HCT116 (cell line): ENCODE results near the gene TRIM37. TPM values are rescaled to one million over a fixed set of nuclear protein-coding genes. Genes with fewer than 3 reads are reported as not detected.

ENCODE experiments used
- ATAC-seq: fragments of 200-7000 bp; cut with Tn5 transposase; 2 replicates; pipeline ENCODE4 v1.9.1; 2020; ENCODE audit warnings: mild to moderate bottlenecking, moderate library complexity
- BruUV-seq: library from RNA; stranded (reverse); fragments of 400-500 nt; replicated peaks from 2 replicates; lab custom pipeline; 2021; lab: Mats Ljungman, UMichigan
- CTCF ChIA-PET: fragments of 300-600 bp; sonication (Branson Sonifier 250); formaldehyde crosslinking; loops from one replicate; lab custom pipeline; 2021; ENCODE audit warnings: antibody characterized with exemption; lab: Charles Lee
- POLR2A ChIA-PET: fragments of 300-600, 350-600 bp; sonication (Branson Sonifier 250); formaldehyde crosslinking; loops from one replicate; lab custom pipeline; 2021; ENCODE audit warnings: antibody characterized with exemption; lab: Charles Lee
- RAD21 ChIA-PET, 2 experiments: fragments of 300-600 bp; sonication (Branson Sonifier 250); formaldehyde crosslinking; loops; one replicate each; lab custom pipeline; 2023; ENCODE audit warnings: low total read pairs in 2 of 2; ENCODE audit not compliant: uncharacterized antibody in 2 of 2, unreplicated experiment in 2 of 2, low non-redundant PET in 1 of 2; lab: Charles Lee
- DNase-seq: peaks from one replicate; pipeline ENCODE4 v3.0.0-alpha.2; 2010; ENCODE audit warnings: low read depth, low spot score
- H2AFZ ChIP-seq: fragments of 200-600 bp; shearing (Covaris generic), sonication (generic); 2 replicates; pipeline ENCODE4 v1.6.1; 2017; ENCODE audit warnings: low read depth, mixed run types, mixed read lengths, antibody characterized with exemption, low read length; ENCODE audit not compliant: poor library complexity, severe bottlenecking
- H3K27ac ChIP-seq: 2 replicates; pipeline ENCODE4 v1.5.1; 2012; ENCODE audit warnings: low read depth, low read length
- H3K27me3 ChIP-seq: fragments of 200-600 bp; sonication (generic); 2 replicates; pipeline ENCODE4 v1.6.1; 2016; ENCODE audit warnings: mixed run types, low read length, mixed read lengths; ENCODE audit not compliant: insufficient read depth
- H3K36me3 ChIP-seq, 2 experiments: fragments of 200-500 bp in 1 of 2; fragments of 200-600 bp in 1 of 2; sonication (Bioruptor generic) in 1 of 2; sonication (generic) in 1 of 2; 2 replicates each; pipeline versions ENCODE4 v1.5.1 to v1.6.1; 2014 to 2016; ENCODE audit warnings: low read length in 2 of 2, inconsistent platforms in 1 of 2, mixed read lengths in 1 of 2, mixed run types in 1 of 2; ENCODE audit not compliant: insufficient read depth in 2 of 2, control insufficient read depth in 1 of 2
- H3K4me1 ChIP-seq, 2 experiments: fragments of 200-600 bp in 1 of 2; sonication (generic) in 1 of 2; 2 replicates each; pipeline versions ENCODE4 v1.5.1 to v1.6.1; 2012 to 2017; ENCODE audit warnings: low read length in 2 of 2, inconsistent platforms in 1 of 2, mild to moderate bottlenecking in 1 of 2, mixed read lengths in 1 of 2, mixed run types in 1 of 2, moderate library complexity in 1 of 2; ENCODE audit not compliant: insufficient read depth in 2 of 2, control insufficient read depth in 1 of 2
- H3K4me2 ChIP-seq: fragments of 200-600 bp; sonication (generic); 2 replicates; pipeline ENCODE4 v1.6.1; 2017; ENCODE audit warnings: mixed run types, low read length, mixed read lengths
- H3K4me3 ChIP-seq, 2 experiments: fragments of 200-600 bp in 1 of 2; sonication (generic) in 1 of 2; replicated peaks in 1 of 2; 2 replicates each; pipeline ENCODE4 v1.5.1; 2011 to 2016; ENCODE audit warnings: low read length in 2 of 2, control low read depth in 1 of 2, low read depth in 1 of 2, mild to moderate bottlenecking in 1 of 2, mixed read lengths in 1 of 2, mixed run types in 1 of 2
- H3K79me2 ChIP-seq: fragments of 200-600 bp; sonication (generic); 2 replicates; pipeline ENCODE4 v1.6.1; 2017; ENCODE audit warnings: mild to moderate bottlenecking, mixed run types, low read length, moderate library complexity, mixed read lengths; ENCODE audit not compliant: insufficient read depth
- H3K9ac ChIP-seq: fragments of 200-600 bp; sonication (generic); 2 replicates; pipeline ENCODE4 v1.6.1; 2016; ENCODE audit warnings: low read length, mixed read lengths
- H3K9me2 ChIP-seq: fragments of 200-600 bp; sonication (generic), shearing (Covaris generic); 2 replicates; pipeline ENCODE4 v1.6.1; 2017; ENCODE audit warnings: mixed run types, mild to moderate bottlenecking, moderate library complexity; ENCODE audit not compliant: insufficient read depth
- H3K9me3 ChIP-seq, 2 experiments: fragments of 200-500 bp in 1 of 2; fragments of 200-600 bp in 1 of 2; sonication (Bioruptor generic) in 1 of 2; sonication (generic) in 1 of 2; 2 replicates each; pipeline ENCODE4 v1.6.1; 2014 to 2017; ENCODE audit warnings: low read length in 2 of 2, mixed read lengths in 2 of 2, inconsistent platforms in 1 of 2, low read depth in 1 of 2, mild to moderate bottlenecking in 1 of 2, mixed run types in 1 of 2, moderate library complexity in 1 of 2; ENCODE audit not compliant: control insufficient read depth in 1 of 2, insufficient read depth in 1 of 2
- H4K20me1 ChIP-seq: fragments of 200-600 bp; sonication (generic), shearing (Covaris generic); 2 replicates; pipeline ENCODE4 v1.6.1; 2017; ENCODE audit warnings: mixed run types, mild to moderate bottlenecking, moderate library complexity; ENCODE audit not compliant: insufficient read depth
- CEBPB ChIP-seq: IDR thresholded peaks from 2 replicates; pipeline ENCODE4 v1.6.1; 2012; ENCODE audit warnings: low read depth
- ELF1 ChIP-seq: IDR thresholded peaks from 2 replicates; pipeline ENCODE4 v1.6.1; 2012; ENCODE audit warnings: low read depth, borderline replicate concordance
- EZH2 ChIP-seq: fragments of 200-600 bp; sonication (generic); IDR thresholded peaks from 2 replicates; pipeline ENCODE4 v1.6.1; 2017; ENCODE audit warnings: antibody characterized with exemption, mixed run types
- EZH2phosphoT487 ChIP-seq: fragments of 200-600 bp; IDR thresholded peaks from 2 replicates; pipeline ENCODE4 v1.6.1; 2018; ENCODE audit warnings: antibody characterized with exemption, borderline replicate concordance
- FOSL1 ChIP-seq: IDR thresholded peaks from 2 replicates; pipeline ENCODE4 v1.6.1; 2012; ENCODE audit warnings: low read depth
- JUND ChIP-seq: IDR thresholded peaks from 2 replicates; pipeline ENCODE4 v1.6.1; 2012
- POLR2A ChIP-seq: IDR thresholded peaks from 2 replicates; pipeline ENCODE4 v1.7.0; 2011; ENCODE audit warnings: borderline replicate concordance; ENCODE audit not compliant: insufficient read depth, insufficient read length; ENCODE audit errors: extremely low read depth
- POLR2AphosphoS5 ChIP-seq: IDR thresholded peaks from 2 replicates; pipeline ENCODE4 v1.6.1; 2011; ENCODE audit warnings: mild to moderate bottlenecking, low read depth, low read length, moderate library complexity
- SIN3A ChIP-seq: IDR thresholded peaks from 2 replicates; pipeline ENCODE4 v1.6.1; 2012; ENCODE audit warnings: low read depth
- SP1 ChIP-seq: IDR thresholded peaks from 2 replicates; pipeline ENCODE4 v1.6.1; 2012; ENCODE audit warnings: low read depth
- SRF ChIP-seq: IDR thresholded peaks from 2 replicates; pipeline ENCODE4 v1.6.1; 2012; ENCODE audit warnings: low read depth
- ZBTB33 ChIP-seq: IDR thresholded peaks from 2 replicates; pipeline ENCODE4 v1.6.1; 2011; ENCODE audit warnings: mild to moderate bottlenecking, low read length, moderate library complexity; ENCODE audit not compliant: insufficient replicate concordance; ENCODE audit errors: extremely low read depth
- ZFX ChIP-seq: fragments of 450-650 bp; IDR thresholded peaks from 2 replicates; pipeline ENCODE4 v1.6.1; 2017
- intact Hi-C: fragments of 100-400 bp; cut with micrococcal nuclease; formaldehyde crosslinking; loops from 2 replicates; pipeline ENCODE4 v1.10.0; 2022
- total RNA-seq: library from RNA; stranded (reverse); gene quantifications from one replicate; pipeline ENCODE4 v1.2.1, GENCODE V29; 2021; ENCODE audit not compliant: unreplicated experiment
- TF ChIP-seq, protein P1 (sequence below), 3 experiments: fragments of 200-600 bp in 1 of 3; sonication (generic) in 1 of 3; IDR thresholded peaks in 2 of 3; conservative IDR thresholded peaks in 1 of 3; 2 replicates each; pipeline ENCODE4 v1.5.1; 2012 to 2017; ENCODE audit warnings: low read depth in 2 of 3, low read length in 2 of 3, antibody characterized with exemption in 1 of 3, borderline replicate concordance in 1 of 3, control low read depth in 1 of 3, mild to moderate bottlenecking in 1 of 3, mixed read lengths in 1 of 3, mixed run types in 1 of 3, moderate library complexity in 1 of 3; ENCODE audit not compliant: insufficient read depth in 1 of 3
- TF ChIP-seq, protein P2 (sequence below): IDR thresholded peaks from 2 replicates; pipeline ENCODE4 v1.6.1; 2012; ENCODE audit warnings: low read depth

TRIM37 gene
- total RNA-seq, 1 experiment from 2014 or later = 55.7 TPM

- H3K9ac ChIP-seq = no peak overlapping the region
- CTCF ChIA-PET = no interaction called here
- RAD21 ChIA-PET = no interaction called here
- H3K9me3 ChIP-seq = no peaks in the 10 kb centered on the region
- no TSS peak for BruUV-seq
- intact Hi-C loops = no loop called here
- no peak overlapping the region for H3K4me3 ChIP-seq
- no peaks in the 10 kb centered on the region for H3K4me1 ChIP-seq
- POLR2A ChIA-PET = no interaction called here
- H2AFZ ChIP-seq = no peak overlapping the region
- H3K9me2 ChIP-seq = no peaks in the 10 kb centered on the region
- H3K79me2 ChIP-seq = no peaks in the 10 kb centered on the region
- DNase-seq = no peak
- H3K27ac ChIP-seq = no peak overlapping the region
- H3K36me3 ChIP-seq = peaks cover 43 to 45% of the 10 kb centered on the region in 2 experiments
- H4K20me1 ChIP-seq = no peaks in the 10 kb centered on the region
- H3K27me3 ChIP-seq = no peaks in the 10 kb centered on the region
- TF ChIP-seq SP1 = no peak
- TF ChIP-seq, all 23 proteins: peak for 0
- H3K4me2 ChIP-seq = no peak overlapping the region
- ATAC-seq = no peak
These were observed 32.2 kb downstream of the TRIM37 start for GRCh38 chr17:59074494-59074893.

DNA sequence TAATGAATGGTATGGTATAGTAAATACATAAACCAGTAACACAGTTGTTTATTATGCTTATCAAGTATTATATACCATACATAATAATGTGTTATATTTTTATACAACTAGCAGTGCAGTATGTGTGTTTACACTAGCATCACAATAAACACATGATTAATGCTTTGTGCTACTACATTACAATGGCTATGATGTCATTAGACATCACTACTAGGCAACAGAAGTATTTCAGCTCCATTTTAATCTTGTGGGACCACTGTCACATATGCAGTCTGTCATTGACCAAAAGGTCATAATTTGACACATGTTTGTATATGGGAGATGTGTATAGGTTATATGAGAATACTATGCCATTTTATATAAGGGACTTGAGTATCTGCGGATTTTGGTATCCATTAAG is 32.7 kb downstream of the TRIM37 start:
- intact Hi-C loops = no loop called here
- no peaks in the 10 kb centered on the region for H4K20me1 ChIP-seq
- no peaks in the 10 kb centered on the region for H3K9me3 ChIP-seq
- POLR2A ChIA-PET = no interaction called here
- no peaks in the 10 kb centered on the region for H3K9me2 ChIP-seq
- H3K4me2 ChIP-seq = no peak overlapping the region
- H3K36me3 ChIP-seq = peaks cover 41 to 43% of the 10 kb centered on the region in 2 experiments
- no peak overlapping the region for H3K4me3 ChIP-seq
- no peaks in the 10 kb centered on the region for H3K4me1 ChIP-seq
- TF ChIP-seq, protein P1, sequence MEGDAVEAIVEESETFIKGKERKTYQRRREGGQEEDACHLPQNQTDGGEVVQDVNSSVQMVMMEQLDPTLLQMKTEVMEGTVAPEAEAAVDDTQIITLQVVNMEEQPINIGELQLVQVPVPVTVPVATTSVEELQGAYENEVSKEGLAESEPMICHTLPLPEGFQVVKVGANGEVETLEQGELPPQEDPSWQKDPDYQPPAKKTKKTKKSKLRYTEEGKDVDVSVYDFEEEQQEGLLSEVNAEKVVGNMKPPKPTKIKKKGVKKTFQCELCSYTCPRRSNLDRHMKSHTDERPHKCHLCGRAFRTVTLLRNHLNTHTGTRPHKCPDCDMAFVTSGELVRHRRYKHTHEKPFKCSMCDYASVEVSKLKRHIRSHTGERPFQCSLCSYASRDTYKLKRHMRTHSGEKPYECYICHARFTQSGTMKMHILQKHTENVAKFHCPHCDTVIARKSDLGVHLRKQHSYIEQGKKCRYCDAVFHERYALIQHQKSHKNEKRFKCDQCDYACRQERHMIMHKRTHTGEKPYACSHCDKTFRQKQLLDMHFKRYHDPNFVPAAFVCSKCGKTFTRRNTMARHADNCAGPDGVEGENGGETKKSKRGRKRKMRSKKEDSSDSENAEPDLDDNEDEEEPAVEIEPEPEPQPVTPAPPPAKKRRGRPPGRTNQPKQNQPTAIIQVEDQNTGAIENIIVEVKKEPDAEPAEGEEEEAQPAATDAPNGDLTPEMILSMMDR (IDR thresholded peaks at IDR 0.05 in 2 of 3, conservative IDR thresholded peaks at IDR 0.05 in 1 of 3; ENCODE audit: borderline replicate concordance in 1 of 3, insufficient read depth in 1 of 3, low read depth in 2 of 3, low read length in 2 of 3) = no peak
- TF ChIP-seq EZH2phosphoT487 = no peak
- no peak for TF ChIP-seq POLR2A
- TF ChIP-seq, protein P2, sequence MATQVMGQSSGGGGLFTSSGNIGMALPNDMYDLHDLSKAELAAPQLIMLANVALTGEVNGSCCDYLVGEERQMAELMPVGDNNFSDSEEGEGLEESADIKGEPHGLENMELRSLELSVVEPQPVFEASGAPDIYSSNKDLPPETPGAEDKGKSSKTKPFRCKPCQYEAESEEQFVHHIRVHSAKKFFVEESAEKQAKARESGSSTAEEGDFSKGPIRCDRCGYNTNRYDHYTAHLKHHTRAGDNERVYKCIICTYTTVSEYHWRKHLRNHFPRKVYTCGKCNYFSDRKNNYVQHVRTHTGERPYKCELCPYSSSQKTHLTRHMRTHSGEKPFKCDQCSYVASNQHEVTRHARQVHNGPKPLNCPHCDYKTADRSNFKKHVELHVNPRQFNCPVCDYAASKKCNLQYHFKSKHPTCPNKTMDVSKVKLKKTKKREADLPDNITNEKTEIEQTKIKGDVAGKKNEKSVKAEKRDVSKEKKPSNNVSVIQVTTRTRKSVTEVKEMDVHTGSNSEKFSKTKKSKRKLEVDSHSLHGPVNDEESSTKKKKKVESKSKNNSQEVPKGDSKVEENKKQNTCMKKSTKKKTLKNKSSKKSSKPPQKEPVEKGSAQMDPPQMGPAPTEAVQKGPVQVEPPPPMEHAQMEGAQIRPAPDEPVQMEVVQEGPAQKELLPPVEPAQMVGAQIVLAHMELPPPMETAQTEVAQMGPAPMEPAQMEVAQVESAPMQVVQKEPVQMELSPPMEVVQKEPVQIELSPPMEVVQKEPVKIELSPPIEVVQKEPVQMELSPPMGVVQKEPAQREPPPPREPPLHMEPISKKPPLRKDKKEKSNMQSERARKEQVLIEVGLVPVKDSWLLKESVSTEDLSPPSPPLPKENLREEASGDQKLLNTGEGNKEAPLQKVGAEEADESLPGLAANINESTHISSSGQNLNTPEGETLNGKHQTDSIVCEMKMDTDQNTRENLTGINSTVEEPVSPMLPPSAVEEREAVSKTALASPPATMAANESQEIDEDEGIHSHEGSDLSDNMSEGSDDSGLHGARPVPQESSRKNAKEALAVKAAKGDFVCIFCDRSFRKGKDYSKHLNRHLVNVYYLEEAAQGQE = no peak
- no peak for TF ChIP-seq ELF1
- TF ChIP-seq ZFX = no peak
- no peak for TF ChIP-seq POLR2AphosphoS5
- TF ChIP-seq FOSL1 = no peak
- no peak for TF ChIP-seq SRF
- no peak for TF ChIP-seq SIN3A
- no peak for TF ChIP-seq EZH2
- no peak for TF ChIP-seq JUND
- no peak for TF ChIP-seq CEBPB
- TF ChIP-seq ZBTB33 = no peak
- no peak overlapping the region for H2AFZ ChIP-seq
- ATAC-seq (no peak), DNase-seq (no peak)
- no peak overlapping the region for H3K9ac ChIP-seq
- CTCF ChIA-PET = no interaction called here
- RAD21 ChIA-PET = no interaction called here
- no peaks in the 10 kb centered on the region for H3K79me2 ChIP-seq
- no peak overlapping the region for H3K27ac ChIP-seq
- no TSS peak for BruUV-seq
- H3K27me3 ChIP-seq = no peaks in the 10 kb centered on the region
